Measurements from ENCODE around the gene RBM47. TPM values are rescaled to one million over a fixed set of nuclear protein-coding genes. Genes with fewer than 3 reads are reported as not detected.
A peak's percentile ranks its signal among the peaks of the same experiment; 100 is the strongest.
"Not testable (repeated sequence)": the region's sequence is repeated elsewhere in the genome, so short reads cannot be mapped to it uniquely, and the experiment has no call there.

Gene RBM47
- total RNA-seq, 1 donor from 2014 or later: 34.8 TPM

GRCh38 chr4:40453912-40454311 lies 175.8 kb downstream of the RBM47 start:
- Mint-ChIP-seq H3K4me1 (ENCODE audit: low read depth) (peaks cover 34% of the 10 kb centered on the region), H3K9me3 (no peaks in the 10 kb centered on the region), H3K27ac (no peak overlapping the region), H3K27me3 (ENCODE audit: low read depth) (no peaks in the 10 kb centered on the region), H3K4me3 (ENCODE audit: low read depth) (no peak overlapping the region), H3K36me3 (ENCODE audit: low read depth) (peaks cover 7% of the 10 kb centered on the region)
- intact Hi-C loops (cut with micrococcal nuclease): no loop called here
- no peak for DNase-seq (ENCODE audit: low spot score)

- DNase-seq (ENCODE audit: low spot score): no peak
- Mint-ChIP-seq H3K4me3 (ENCODE audit: low read depth) (no peak overlapping the region), H3K36me3 (ENCODE audit: low read depth) (peaks cover 9% of the 10 kb centered on the region), H3K27me3 (ENCODE audit: low read depth) (no peaks in the 10 kb centered on the region), H3K27ac (no peak overlapping the region), H3K4me1 (ENCODE audit: low read depth) (peaks cover 27% of the 10 kb centered on the region), H3K9me3 (no peaks in the 10 kb centered on the region)
- intact Hi-C loops (cut with micrococcal nuclease): no loop called here
Observed at GRCh38 chr4:40448875-40449274, 180.8 kb downstream of the RBM47 start.

GRCh38 chr4:40446839-40447238 lies 182.8 kb downstream of the RBM47 start:
- H3K4me1 Mint-ChIP-seq (ENCODE audit: low read depth): peaks cover 20% of the 10 kb centered on the region
- no peaks in the 10 kb centered on the region for H3K27me3 Mint-ChIP-seq (ENCODE audit: low read depth)
- H3K27ac Mint-ChIP-seq: no peak overlapping the region
- DNase-seq (ENCODE audit: low spot score): no peak
- no peaks in the 10 kb centered on the region for H3K9me3 Mint-ChIP-seq
- H3K4me3 Mint-ChIP-seq (ENCODE audit: low read depth): no peak overlapping the region
- peaks cover 9% of the 10 kb centered on the region for H3K36me3 Mint-ChIP-seq (ENCODE audit: low read depth)
- intact Hi-C loops (cut with micrococcal nuclease): no loop called here

DNA sequence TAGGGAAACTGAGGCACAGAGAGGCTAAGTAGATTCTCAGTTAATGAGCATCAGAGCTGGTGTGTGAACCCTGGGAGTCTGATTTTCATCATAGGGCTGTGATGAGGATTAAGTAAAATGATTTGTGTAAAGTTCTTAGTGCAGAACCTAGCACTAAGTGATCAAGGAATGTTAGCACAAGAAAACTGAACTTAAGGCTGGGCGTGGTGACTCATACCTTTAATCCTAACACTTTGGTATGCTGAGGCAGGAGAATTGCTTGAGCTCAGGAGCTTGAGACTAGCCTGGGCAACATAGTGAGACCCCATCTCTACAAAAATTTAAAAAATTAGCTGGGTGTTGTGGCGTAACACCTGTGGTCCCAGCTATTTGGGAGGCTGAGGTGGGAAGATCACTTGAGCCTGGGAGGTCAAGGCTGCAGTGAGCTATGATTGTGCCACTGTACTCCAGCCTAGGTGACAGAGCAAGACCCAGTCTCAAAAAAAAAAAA lies 183.4 kb downstream of the RBM47 start:
- intact Hi-C loops (cut with micrococcal nuclease); H3K27me3 Mint-ChIP-seq (ENCODE audit: low read depth); H3K27ac Mint-ChIP-seq; H3K9me3 Mint-ChIP-seq; H3K36me3 Mint-ChIP-seq (ENCODE audit: low read depth); H3K4me3 Mint-ChIP-seq (ENCODE audit: low read depth); DNase-seq (ENCODE audit: low spot score): not testable (repeated sequence)
- peaks cover 18% of the 10 kb centered on the region for H3K4me1 Mint-ChIP-seq (ENCODE audit: low read depth)

- no peaks in the 10 kb centered on the region for H3K9me3 Mint-ChIP-seq
- intact Hi-C loops (cut with micrococcal nuclease): no loop called here
- H3K4me3 Mint-ChIP-seq (ENCODE audit: low read depth): no peak overlapping the region
- no peaks in the 10 kb centered on the region for H3K27me3 Mint-ChIP-seq (ENCODE audit: low read depth)
- H3K36me3 Mint-ChIP-seq (ENCODE audit: low read depth): peaks cover 6% of the 10 kb centered on the region
- H3K4me1 Mint-ChIP-seq (ENCODE audit: low read depth): peaks cover 18% of the 10 kb centered on the region
- no peak for DNase-seq (ENCODE audit: low spot score)
- H3K27ac Mint-ChIP-seq: no peak overlapping the region
Observed at GRCh38 chr4:40445671-40446070, 184.0 kb downstream of the RBM47 start.

DNA sequence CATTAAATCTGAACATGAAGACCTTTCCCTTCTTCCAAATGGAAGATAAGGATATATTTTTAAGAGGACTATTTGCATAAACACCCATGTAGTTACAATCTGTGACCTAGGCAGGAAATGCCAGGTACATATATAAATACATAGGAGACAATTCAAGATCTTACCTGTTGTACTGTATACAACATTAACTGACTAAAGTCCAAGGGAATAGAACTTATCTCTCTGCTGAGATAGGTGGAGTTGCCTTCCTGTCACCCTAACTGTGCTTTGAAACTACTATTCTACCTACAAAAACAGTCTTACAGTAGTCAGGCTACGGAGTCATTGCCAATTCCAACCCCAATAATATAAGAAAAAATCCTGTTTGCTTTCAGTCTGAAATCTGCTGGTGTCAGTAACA lies 188.2 kb downstream of the RBM47 start:
- Mint-ChIP-seq H3K27ac (no peak overlapping the region), H3K36me3 (ENCODE audit: low read depth) (peaks cover 20% of the 10 kb centered on the region), H3K27me3 (ENCODE audit: low read depth) (no peaks in the 10 kb centered on the region), H3K4me3 (ENCODE audit: low read depth) (no peak overlapping the region), H3K4me1 (ENCODE audit: low read depth) (peaks cover 25% of the 10 kb centered on the region), H3K9me3 (no peaks in the 10 kb centered on the region)
- intact Hi-C loops (cut with micrococcal nuclease): no loop called here
- DNase-seq (ENCODE audit: low spot score): no peak

DNA sequence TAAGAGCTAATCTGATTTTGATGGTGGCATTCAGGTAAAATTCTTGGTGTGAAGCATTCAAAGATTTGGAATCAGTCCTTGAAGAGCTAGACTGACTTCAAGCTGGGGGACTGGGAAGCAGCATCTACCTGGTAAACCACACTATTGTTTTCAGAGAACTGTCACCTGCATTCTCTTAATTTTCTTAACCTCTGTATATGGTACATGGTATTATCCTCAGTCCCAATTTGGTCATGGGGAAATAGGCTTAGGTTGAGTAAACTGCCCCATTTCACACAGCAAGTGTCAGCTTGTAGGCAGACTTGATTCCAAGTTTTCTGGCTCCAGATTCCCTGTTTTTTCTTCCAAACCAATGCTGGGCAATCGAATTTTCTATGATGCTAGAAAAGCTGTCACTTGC lies 190.1 kb downstream of the RBM47 start:
- DNase-seq (ENCODE audit: low spot score): no peak
- Mint-ChIP-seq H3K27me3 (ENCODE audit: low read depth) (no peaks in the 10 kb centered on the region), H3K36me3 (ENCODE audit: low read depth) (peaks cover 27% of the 10 kb centered on the region), H3K4me3 (ENCODE audit: low read depth) (no peak overlapping the region), H3K4me1 (ENCODE audit: low read depth) (peaks cover 35% of the 10 kb centered on the region), H3K9me3 (no peaks in the 10 kb centered on the region), H3K27ac (no peak overlapping the region)
- intact Hi-C loops (cut with micrococcal nuclease): loop anchor here (10.0 kb wide), 2 partner anchors 65 to 115 kb away; no protein-coding TSS in a partner anchor

GRCh38 chr4:40438384-40439026 lies 191.2 kb downstream of the RBM47 start:
- no peaks in the 10 kb centered on the region for H3K9me3 Mint-ChIP-seq
- no peak for DNase-seq (ENCODE audit: low spot score)
- peaks cover 33% of the 10 kb centered on the region for H3K36me3 Mint-ChIP-seq (ENCODE audit: low read depth)
- H3K27ac Mint-ChIP-seq: no peak overlapping the region
- no peaks in the 10 kb centered on the region for H3K27me3 Mint-ChIP-seq (ENCODE audit: low read depth)
- H3K4me3 Mint-ChIP-seq (ENCODE audit: low read depth): no peak overlapping the region
- peaks cover 45% of the 10 kb centered on the region for H3K4me1 Mint-ChIP-seq (ENCODE audit: low read depth)
- intact Hi-C loops (cut with micrococcal nuclease): loop anchor here (10.0 kb wide), 2 partner anchors 66 to 116 kb away; no protein-coding TSS in a partner anchor

DNA sequence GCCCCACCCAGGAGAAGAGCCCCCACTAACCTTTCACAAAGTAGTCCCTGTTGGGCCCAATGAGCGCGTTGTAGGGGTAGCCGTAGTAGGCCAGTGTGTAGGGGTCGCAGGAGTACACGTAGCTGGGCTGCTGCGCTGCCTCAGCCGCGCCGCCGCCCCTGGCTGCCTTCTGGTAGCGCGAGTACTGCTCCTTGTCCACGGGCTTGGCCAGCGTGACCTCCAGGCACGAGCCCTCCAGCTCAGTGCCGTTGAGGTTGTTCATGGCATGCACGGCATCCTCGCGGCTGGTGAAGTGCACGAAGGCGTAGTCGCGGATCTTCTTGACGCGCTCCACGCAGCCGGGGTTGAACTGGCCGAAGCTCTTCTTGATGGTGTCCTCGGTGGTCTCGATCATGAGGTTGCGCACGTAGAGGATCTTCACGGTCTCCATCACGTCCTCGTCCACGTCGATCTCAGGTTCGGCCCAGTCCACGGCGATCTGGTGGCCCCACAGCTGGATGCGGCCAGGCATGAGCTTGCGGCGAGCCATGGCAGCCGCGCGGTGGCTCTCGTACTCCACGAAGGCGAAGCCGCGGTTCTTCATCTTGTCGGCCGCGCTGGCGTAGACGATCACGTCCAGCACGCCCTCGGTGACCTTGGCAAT lies 191.8 kb downstream of the RBM47 start:
- Mint-ChIP-seq H3K9me3 (no peaks in the 10 kb centered on the region), H3K4me3 (ENCODE audit: low read depth) (no peak overlapping the region), H3K27me3 (ENCODE audit: low read depth) (no peaks in the 10 kb centered on the region), H3K4me1 (ENCODE audit: low read depth) (peaks cover 50% of the 10 kb centered on the region), H3K36me3 (ENCODE audit: low read depth) (peaks cover 39% of the 10 kb centered on the region), H3K27ac (no peak overlapping the region)
- intact Hi-C loops (cut with micrococcal nuclease): loop anchor here (10.0 kb wide), 2 partner anchors 67 to 117 kb away; no protein-coding TSS in a partner anchor
- no peak for DNase-seq (ENCODE audit: low spot score)

DNA sequence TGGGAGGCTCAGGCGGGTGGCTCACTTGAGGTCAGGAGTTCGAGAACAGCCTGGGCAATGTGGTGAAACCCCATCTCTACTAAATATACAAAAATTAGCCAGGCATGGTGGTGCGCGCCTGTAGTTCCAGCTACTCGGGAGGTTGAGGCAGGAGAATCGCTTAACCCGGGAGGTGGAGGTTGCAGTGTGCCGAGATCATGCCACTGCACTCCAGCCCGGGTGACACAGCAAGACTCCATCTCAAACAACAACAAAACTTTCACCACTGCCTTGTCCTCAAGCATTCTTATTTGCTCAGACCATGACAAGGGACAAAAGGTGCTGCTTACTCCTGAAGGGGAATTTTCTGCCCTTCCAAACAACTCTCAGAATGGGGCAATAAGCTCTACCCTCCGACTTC lies 194.4 kb downstream of the RBM47 start:
- H3K36me3 Mint-ChIP-seq (ENCODE audit: low read depth): peaks cover 63% of the 10 kb centered on the region
- H3K4me1 Mint-ChIP-seq (ENCODE audit: low read depth): peaks cover 49% of the 10 kb centered on the region
- intact Hi-C loops (cut with micrococcal nuclease): loop anchor here (10.0 kb wide), 2 partner anchors 69 to 119 kb away; no protein-coding TSS in a partner anchor
- not testable (repeated sequence) for H3K4me3 Mint-ChIP-seq (ENCODE audit: low read depth); H3K27me3 Mint-ChIP-seq (ENCODE audit: low read depth); DNase-seq (ENCODE audit: low spot score); H3K27ac Mint-ChIP-seq; H3K9me3 Mint-ChIP-seq

- intact Hi-C loops (cut with micrococcal nuclease): loop anchor here (5.0 to 10.0 kb wide), 4 partner anchors 71 to 288 kb away; no protein-coding TSS in a partner anchor
- Mint-ChIP-seq H3K36me3 (ENCODE audit: low read depth) (peaks cover 66% of the 10 kb centered on the region), H3K4me3 (ENCODE audit: low read depth) (no peak overlapping the region), H3K9me3 (no peaks in the 10 kb centered on the region), H3K27ac (peak overlapping the region; percentile 74), H3K27me3 (ENCODE audit: low read depth) (no peaks in the 10 kb centered on the region), H3K4me1 (ENCODE audit: low read depth) (peaks cover 41% of the 10 kb centered on the region)
- DNase-seq (ENCODE audit: low spot score): no peak
Observed at GRCh38 chr4:40434126-40434687, 195.5 kb downstream of the RBM47 start.

DNA sequence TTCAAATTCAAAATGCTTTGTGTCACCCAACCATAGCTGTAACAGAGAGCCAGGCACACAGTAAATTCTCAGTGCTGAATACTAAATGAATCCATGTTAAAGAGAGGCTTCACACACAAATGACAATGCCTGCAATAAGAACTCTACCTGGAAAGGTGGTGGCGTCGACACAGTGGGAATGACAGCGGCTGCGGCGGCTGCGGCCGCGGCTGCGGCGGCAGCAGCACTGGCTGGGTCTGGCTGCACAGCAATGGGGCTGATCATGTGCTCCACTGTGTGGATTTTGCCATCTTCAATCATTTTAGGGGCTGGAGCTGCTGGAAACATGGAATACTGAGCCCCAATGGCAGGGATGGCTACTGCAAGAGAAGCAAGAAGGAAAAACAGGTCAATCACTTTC lies 197.2 kb downstream of the RBM47 start:
- Mint-ChIP-seq H3K27me3 (ENCODE audit: low read depth) (no peaks in the 10 kb centered on the region), H3K4me1 (ENCODE audit: low read depth) (peaks cover 42% of the 10 kb centered on the region), H3K4me3 (ENCODE audit: low read depth) (no peak overlapping the region), H3K27ac (peak overlapping the region; percentile 70), H3K36me3 (ENCODE audit: low read depth) (peaks cover 63% of the 10 kb centered on the region), H3K9me3 (no peaks in the 10 kb centered on the region)
- no peak for DNase-seq (ENCODE audit: low spot score)
- intact Hi-C loops (cut with micrococcal nuclease): loop anchor here (2.0 to 10.0 kb wide), 5 partner anchors 34 to 290 kb away; no protein-coding TSS in a partner anchor

DNA sequence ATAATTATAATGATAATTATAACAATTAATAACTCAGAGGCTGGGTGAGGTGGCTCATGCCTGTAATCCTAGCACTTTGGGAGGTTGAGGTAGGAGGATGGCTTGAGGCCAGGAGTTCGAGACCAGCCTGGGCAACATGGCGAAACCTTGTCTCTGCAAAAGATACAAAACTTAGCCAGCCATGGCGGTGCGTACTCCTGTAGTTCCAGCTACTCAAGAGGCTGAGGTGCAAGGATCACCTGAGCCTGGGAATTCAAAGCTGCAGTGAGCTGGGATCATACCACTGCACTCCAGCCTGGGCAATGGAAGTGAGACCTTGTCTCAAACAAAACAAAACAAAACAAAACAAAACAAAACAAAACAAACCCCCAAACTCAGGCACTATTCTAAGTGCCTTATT lies 201.8 kb downstream of the RBM47 start:
- Mint-ChIP-seq H3K36me3 (ENCODE audit: low read depth) (peaks cover 60% of the 10 kb centered on the region), H3K4me1 (ENCODE audit: low read depth) (peaks cover 18% of the 10 kb centered on the region)
- H3K27ac Mint-ChIP-seq; intact Hi-C loops (cut with micrococcal nuclease); DNase-seq (ENCODE audit: low spot score); H3K4me3 Mint-ChIP-seq (ENCODE audit: low read depth); H3K9me3 Mint-ChIP-seq; H3K27me3 Mint-ChIP-seq (ENCODE audit: low read depth): not testable (repeated sequence)
